SIG-M5 (cell line): ENCODE data around the gene SIK3.
A peak's percentile ranks its signal among the peaks of the same experiment; 100 is the strongest.
"Not testable (repeated sequence)": the region's sequence is repeated elsewhere in the genome, so short reads cannot be mapped to it uniquely, and the experiment has no call there.

Experiments used
- DNase-seq: peaks from one replicate; lab custom pipeline; 2025; lab: John Stamatoyannopoulos, UW

SIK3 gene

DNA sequence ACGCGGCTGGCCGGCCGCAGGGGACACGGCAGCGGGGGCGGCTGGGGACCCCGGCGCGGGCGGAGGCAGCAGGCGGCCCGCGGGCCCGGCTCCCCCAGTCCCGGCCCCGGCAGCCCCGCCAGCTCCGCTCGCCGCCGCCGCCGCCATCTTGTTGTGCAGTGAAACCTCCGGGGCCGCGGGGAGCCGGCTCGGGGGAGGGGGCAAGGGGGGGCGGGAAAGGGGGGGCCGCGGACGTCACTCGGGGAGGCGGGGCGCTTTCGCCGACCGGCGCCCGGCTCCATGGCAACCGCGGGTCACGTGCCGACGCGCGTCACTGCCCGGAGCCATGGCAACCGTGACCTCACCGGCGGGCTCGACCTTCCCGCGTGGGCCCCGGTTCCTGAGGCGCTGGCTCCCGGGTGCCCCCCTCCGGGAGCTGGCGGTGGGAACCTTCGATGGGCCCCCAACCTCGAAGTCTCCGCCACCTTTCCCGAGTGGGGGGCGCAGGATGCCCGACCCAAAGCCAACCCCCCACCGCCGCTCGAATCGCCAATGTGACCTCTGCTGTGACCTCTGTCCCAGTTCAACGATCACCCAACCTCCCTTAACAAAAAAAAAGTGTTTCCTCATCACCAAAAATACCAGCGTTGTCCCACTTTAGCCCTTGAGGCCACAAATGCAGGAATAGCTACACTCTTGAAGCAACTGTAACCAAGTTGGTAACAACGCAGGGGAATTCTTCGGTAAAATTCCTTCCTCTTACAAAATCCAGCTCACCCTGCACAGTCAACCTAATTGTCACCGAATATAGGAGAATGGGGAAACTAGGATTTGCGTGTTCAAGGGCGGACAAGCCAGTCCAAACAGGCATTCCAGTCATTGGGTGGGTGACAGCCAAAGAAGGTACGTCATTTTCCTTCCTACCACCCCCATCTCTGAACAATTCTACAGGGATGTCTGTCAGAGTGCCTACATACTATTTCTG, at the start of gene SIK3:
SIK3 (minus strand) TSS at position 160 of the 964 bp plus-strand sequence; CDS start at position 147, 13 bp downstream.
- no peak for DNase-seq

DNA sequence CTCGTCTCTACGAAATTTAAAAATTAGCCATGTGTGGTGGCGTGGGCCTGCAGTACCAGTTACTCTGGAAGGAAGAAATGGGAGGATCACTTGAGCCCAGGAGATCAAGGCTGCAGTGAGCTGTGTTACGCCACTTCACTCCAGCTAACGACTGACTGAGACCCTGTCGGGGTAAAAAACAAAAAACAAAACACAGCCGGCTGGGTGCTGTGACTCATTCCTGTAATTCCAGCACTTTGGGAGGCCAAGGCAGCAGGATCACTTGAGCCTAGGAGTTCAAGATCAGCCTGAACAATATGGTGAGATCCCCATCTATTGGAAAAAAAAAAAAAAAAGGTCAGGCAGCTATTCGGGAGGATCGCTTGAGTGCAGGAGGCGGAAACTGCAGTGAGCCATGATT, 48.3 kb upstream of the SIK3 start:
- DNase-seq: no peak

DNA sequence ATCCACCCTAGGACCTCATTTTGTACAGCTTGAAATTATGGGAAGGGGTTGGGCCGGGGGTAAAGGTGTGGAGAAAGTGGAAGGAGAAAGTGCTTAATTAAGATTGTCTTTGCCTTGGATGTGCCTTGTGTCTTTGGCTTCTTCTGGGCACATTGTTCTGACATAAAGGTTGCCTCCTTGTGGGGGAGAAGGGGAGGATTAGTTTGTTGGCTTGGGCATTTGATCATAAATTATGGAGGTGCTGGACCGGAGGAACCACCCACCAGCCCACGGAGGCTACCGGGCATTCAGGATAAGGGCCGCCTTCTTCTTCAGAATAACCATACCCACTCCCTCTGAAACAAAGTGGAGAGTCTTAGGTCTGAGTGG, 47.1 kb upstream of the SIK3 start:
- no peak for DNase-seq

DNA sequence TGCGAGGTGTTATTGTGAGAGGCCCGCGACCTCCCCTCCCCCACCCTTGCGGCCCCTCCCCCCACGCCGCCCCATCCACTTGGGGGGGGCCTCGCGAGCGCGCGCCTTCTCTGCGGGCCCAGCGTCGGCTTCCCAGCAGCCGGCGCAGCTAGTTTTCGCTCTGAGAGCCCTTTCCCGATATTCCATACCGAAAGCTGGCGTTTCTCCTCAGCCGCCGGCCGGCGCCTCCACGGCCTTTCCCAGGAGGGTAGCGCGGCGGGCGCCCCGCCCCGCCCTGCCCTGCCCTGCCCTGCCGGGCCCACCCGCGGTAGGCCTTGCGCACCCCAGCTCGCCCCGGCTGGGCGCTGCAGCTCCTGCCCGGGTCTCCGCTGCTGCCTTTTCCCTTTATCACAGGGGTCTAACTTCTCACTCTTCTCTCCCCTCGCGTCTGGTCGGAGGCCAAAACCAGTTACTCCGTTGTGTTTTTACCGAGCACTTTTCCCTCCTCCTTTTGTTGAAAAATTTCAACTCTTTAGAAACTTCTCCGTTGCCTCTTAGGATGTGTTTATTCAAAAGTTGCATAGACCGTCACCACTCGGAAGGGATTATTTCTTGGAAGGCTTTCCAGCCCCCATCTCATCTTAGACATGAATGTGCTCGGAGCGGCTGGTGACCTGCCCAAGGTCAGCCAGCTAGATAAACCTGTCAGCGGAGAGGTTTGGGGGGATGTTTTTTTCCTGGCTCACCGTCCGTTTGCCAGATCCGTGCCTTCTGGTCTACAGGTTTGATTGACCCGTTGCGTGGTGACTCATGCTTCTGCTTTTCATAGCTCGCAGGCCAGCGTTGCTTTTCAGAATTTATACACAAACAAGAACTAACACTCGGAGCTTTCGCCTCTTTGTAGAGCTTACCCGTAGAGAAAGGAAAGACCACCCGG, 46.5 kb upstream of the SIK3 start:
- no peak for DNase-seq

DNA sequence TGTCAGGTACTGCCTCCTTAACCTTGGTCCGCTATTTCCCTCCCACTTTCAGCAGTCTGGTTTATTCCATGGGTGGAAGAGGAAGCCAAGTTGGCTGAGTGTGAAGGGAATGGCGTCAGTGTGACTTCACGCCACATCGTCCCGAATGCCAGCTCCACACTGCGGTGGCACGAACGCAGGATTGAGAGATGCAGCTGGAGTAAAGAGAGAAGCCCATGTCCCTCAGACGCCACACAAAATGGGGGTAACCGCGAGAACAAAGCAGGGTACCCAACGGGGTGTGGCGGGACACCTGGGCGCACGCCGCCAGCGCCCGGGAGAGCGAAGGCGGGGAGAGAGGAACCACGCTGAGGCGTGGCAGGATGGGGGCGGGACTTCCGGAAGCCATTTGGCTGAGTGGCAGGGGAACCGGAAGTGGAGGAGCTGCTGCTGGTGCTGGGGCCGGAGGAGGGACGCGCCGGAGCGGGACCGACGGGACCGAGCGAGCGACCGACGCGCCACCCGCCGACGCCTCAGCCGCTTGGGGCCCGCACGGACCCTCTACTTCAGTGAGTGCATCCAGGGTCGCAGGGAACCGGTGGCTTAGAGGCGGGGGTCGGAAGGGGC, 45.7 kb upstream of the SIK3 start, which contains the start of gene PAFAH1B2:
PAFAH1B2 (plus strand) TSS at position 417 of the 606 bp plus-strand sequence. CDS start 8,161 bp downstream, outside the sequence.
- peak; percentile 37 for DNase-seq

DNA sequence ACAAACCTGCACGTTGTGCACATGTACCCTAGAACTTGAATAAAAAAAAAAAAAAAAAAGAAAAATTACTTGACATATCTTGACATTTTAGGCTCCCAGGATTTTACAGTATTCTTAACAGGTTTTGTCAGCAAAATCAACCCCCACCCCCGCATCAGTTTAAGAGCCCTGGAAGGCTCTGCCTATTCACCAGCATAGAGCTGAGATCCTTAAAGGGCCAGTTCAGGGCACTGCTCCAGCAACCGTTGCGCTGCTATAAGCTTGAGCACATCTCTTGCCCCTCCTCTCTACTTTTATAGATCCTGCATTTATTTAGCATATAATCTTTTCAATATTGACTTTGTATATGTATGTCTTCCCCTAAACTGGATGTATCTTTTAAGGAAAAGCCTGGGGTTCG, 45.2 kb upstream of the SIK3 start:
- DNase-seq: no peak

DNA sequence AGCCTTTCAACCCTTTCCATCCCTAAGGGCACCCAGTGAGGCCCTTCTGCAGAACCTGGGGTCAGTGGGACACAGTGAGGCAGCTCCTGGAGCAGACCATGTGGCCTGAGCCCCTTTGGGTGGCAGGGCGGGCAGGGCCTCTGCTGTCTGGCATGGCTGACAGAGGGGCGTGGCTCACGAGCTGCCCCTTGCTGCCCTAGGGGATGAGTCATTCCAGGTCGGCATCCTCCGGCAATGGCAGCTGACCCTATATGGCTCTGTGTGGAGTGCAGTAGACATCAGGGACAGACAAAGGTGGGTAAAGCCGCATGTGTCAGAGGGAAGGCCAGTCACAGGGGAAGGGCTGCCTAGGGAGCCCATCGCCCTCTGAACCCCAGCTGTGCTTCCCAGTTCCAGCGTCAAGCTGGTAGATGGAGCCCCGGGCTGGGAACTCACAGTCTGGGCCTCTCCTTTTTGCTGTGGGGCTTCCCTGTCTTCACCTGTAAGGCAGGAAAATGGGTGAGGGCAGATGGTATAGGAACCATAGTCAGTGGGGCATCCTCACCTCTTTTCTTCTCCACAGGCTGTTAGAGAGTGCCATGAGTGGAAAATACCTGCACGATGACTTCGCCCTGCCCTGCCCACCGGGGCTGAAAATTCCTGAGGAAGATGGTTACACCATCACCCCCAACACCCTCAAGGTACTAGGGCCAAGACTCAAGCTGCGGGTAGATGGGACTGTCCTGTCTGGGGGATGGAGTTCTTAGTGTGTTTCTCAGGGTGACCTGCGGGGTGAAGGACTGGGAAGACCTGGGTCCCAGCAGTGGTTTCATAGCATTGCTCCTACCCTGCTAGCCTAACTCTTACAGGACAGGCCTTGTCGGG, 39.2 kb upstream of the SIK3 start:
- not testable (repeated sequence) for DNase-seq

DNA sequence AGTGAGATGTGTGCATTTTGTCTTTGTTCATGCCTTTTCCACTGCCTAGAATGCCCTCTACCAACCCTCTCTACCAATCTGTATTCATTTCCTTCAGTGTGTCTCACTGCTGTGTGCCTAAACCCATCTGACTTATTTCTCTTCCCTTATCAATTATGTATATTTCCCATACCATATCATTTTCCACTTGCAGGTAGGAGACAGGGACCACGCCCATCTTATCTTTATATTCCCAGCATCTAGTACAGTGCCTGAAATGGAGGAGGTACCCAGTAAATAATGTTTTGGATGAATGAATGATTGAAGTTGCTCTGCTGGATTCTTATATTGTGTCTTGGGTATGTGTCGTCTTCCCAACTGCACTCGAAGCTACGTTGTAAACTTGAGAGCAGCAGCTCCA, 36.8 kb upstream of the SIK3 start:
- not testable (repeated sequence) for DNase-seq

DNA sequence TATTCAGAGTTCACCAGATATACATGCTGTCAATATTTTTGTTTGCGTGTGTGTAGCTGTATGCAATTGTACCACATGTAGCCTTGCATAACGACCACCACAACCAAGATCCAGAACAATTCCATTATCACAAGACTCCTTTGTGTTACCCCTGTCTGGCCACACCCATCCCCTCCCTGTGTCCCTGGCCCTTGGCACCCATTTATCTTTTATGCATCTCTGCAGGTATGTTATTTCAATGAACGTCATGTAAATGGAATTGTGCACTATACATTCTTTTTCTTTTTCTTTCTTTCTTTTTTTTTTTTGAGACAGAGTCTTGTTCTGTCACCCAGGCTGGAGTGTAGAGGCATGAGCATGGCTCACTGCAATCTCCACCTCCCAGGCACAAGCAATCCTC, 36.2 kb upstream of the SIK3 start:
- no peak for DNase-seq

DNA sequence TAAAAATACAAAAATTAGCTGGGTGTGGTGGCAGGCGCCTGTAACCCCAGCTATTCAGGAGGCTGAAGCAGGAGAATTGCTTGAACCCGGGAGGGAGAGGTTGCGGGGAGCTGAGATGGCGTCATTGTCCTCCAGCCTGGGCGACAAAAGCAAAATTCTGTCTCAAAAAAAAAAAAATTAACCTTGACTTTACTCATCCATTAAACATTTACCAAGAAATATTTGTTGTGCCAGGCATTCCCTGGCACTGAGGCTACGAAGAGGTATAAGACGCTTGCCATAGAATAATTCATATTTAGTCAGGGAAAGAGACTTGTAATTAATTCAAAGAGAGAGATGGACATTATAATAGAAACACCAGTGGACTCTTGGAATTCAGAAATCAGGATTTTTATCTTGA, 32.7 kb upstream of the SIK3 start:
- no peak for DNase-seq

DNA sequence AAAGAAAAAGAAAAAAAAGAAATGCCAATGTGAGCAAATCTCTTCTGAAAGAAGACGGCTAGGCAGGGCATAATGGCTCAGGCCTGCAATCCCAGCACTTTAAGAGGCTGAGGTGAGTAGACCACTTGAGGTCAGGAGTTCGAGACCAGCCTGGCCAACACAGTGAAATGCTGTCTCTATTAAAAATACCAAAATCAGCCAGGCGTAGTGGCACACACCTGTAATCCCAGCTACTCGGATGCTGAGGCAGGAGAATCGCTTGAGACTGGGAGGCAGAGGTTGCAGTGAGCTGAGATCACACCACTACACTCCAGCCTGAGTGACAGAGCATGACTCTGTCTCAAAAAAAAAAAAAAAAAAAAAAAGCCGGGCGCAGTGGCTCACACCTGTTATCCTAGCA, 32.2 kb upstream of the SIK3 start:
- DNase-seq: not testable (repeated sequence)

DNA sequence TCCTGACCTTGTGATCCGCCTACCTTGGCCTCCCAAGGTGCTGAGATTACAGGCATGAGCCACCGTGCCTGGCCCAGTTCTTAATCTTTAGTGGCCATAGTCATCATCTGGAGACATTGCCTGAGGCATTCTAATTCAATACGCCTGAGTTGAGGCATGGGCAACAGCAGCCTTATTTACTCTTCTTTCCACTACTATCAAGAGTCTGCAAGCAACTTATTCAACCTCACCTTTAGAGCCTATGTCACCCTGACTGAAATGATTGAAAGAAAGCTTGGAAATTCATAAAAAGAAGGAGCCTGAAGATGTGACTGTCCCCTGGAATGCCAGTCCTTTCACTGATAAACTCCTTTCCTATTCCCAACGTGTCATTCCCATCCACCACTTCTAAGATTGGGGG, 30.1 kb upstream of the SIK3 start:
- no peak for DNase-seq

DNA sequence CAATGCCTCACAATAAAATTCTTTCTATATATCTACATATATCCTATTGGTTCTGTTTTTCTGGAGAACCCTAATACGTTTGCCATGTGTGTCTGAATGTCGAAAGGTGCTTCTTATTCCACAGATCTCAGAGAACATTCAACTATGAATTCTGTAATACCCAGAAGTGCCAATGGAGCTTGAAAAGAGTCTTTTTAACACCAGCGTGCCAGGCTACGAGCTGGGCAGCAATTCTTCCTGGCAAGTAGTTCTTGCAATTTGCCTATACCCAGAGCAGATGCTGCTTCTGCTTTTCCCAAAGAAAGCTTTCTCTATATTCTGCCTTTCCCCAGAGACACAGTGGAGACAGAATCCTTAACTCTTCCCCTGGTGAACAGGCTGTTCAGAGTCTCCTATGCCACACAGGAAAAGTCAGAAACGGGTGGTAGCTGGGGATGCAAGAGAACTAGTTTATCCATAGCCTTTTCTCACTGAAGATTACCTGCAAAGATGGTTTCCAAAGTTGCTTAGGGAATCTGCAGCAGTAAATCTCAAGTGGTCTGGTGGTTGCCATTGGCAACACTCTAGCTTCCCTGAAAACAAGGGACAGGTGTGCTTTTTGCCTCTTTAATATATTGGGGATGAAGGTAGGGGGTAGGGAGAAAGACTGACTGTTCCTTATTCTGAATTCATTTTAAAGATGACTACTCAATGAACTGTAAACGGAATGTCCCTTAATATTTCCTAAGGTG, 29.1 kb upstream of the SIK3 start:
- no peak for DNase-seq

DNA sequence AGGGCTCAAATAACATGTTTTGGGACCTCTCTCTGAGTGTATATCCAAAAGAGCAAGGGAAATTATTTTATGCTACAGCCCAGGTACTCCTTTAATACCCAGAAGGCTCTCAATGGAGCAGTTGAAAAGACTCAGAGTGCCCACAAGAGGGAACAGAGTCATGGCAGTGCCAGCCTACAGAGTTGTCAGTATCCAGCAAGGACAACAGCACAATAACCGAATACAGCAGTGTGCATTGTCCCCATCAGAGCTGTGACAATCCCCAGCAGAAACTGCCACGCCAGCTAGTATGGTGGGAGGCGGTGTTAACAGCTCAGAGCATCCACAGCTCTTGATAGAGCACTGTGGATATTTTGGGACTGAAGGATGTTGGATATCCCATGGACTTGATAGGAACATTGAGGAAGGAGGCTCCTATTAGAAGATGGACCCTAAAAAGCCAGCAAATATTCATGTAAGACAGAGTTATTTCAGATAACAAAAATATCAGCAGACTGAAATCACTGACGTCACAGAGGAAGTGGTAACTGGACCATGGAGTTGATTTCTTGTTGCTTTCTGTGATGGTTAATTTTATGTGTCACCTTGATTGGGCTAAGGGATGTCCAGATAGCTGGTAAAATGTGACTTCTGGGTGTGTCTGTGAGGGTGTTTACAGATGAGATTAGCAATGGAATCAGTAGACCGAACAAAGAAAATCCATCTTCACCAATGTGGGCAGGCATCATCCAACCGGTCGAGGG, 28.2 kb upstream of the SIK3 start:
- no peak for DNase-seq

DNA sequence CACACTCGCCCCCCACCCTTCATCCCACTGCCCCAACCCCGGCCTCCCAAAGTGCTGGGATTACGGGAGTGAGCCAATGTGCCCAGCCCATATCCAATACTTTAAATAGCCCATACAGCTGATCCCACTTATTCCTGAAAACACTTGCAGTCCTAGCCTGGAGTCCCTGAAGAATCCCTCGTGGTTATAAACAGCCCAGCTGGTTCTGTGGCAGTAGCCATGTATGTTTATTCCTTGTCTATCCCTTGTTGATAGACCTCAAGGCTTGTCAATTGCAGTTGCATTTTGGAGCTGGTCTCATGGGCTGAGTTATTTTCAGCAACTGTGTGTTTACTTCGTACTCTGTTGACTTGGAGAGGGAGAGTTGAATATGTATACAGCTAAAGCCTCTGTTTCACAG, 24.3 kb upstream of the SIK3 start:
- DNase-seq: no peak

DNA sequence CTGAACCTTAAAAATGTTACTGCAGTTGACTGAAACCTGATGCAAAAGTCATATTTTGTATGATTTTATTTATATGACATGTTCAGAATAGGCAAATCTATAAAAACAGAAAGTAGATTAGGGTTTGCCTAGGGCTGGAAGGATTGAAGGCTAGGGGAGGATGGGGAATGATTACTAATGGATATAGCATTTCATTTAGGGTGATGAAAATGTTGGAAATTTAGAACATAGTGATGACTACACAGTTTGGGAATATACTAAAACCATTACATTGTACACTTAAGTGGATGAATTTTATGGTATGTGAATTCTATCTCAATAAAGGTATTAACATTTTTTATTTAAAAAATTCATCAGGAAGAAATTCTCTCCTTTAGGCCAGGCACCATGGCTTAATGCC, 22.9 kb upstream of the SIK3 start:
- no peak for DNase-seq

DNA sequence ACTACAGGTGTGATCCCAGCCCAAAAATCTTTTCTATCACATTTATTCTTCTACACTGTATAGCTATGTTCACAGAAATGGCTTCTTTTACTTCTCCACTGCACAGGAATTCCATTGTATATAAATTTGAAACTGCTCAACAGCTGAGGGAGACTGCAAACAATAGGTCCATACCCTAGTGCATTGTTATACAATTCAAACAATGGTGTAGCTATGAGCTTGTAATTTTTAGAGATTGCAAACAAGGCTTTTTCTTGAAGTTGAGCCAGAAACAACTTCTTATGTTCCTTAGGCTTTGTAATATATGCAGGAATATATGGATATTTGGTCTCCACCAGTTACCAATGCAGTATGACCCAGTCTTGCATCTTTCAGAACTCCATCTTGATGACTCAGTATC, 19.5 kb upstream of the SIK3 start:
- no peak for DNase-seq

DNA sequence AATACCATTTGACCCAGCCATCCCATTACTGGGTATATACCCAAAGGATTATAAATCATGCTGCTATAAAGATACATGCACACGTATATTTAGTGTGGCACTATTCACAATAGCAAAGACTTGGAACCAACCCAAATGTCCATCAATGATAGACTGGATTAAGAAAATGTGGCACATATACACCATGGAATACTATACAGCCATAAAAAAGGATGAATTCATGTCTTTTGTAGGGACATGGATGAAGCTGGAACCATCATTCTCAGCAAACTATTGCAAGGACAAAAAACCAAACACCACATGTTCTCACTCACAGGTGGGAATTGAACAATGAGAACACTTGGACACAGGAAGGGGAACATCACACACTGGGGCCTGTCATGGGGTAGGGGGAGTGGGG, 14.7 kb upstream of the SIK3 start:
- DNase-seq: not testable (repeated sequence)

DNA sequence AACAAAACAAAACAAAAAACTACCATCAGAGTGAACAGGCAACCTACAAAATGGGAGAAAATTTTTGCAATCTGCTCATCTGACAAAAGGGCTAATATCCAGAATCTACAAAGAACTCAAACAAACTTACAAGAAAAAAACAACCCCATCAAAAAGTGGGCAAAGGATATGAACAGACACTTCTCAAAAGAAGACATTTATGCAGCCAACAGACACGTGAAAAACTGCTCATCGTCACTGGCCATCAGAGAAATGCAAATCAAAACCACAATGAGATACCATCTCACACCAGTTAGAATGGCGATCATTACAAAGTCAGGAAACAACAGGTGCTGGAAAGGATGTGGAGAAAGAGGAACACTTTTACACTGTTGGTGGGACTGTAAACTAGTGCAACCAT, 14.3 kb upstream of the SIK3 start:
- not testable (repeated sequence) for DNase-seq
